ENCODE measurements around the gene NKRF.

DNA sequence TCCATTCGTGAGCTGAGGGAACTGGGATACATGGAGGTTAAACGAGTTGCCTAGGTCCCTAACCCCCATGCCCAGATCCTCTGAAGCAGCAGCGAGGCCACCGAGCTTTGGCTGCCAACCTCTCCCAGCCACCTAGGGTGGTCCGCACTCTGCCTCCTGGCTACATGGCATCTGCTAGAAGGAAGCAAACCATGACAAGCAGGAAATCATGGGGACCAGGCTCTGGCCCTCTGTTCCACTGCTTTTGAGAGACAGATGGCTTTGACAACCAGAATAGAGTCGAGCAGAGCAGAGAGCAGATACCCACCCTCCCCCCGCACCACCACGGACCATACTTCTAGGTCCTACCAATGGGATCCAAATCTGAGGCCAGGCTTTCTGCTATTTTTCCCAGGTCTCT, 37.5 kb upstream of the NKRF start:
- TF ChIP-seq, protein P1, sequence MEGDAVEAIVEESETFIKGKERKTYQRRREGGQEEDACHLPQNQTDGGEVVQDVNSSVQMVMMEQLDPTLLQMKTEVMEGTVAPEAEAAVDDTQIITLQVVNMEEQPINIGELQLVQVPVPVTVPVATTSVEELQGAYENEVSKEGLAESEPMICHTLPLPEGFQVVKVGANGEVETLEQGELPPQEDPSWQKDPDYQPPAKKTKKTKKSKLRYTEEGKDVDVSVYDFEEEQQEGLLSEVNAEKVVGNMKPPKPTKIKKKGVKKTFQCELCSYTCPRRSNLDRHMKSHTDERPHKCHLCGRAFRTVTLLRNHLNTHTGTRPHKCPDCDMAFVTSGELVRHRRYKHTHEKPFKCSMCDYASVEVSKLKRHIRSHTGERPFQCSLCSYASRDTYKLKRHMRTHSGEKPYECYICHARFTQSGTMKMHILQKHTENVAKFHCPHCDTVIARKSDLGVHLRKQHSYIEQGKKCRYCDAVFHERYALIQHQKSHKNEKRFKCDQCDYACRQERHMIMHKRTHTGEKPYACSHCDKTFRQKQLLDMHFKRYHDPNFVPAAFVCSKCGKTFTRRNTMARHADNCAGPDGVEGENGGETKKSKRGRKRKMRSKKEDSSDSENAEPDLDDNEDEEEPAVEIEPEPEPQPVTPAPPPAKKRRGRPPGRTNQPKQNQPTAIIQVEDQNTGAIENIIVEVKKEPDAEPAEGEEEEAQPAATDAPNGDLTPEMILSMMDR (IDR thresholded peaks at IDR 0.05), result no peak
- TF ChIP-seq ZFX (IDR thresholded peaks at IDR 0.05; ENCODE audit: borderline replicate concordance), result no peak
